ENCODE measurements around the gene MFSD12.

Gene MFSD12

DNA sequence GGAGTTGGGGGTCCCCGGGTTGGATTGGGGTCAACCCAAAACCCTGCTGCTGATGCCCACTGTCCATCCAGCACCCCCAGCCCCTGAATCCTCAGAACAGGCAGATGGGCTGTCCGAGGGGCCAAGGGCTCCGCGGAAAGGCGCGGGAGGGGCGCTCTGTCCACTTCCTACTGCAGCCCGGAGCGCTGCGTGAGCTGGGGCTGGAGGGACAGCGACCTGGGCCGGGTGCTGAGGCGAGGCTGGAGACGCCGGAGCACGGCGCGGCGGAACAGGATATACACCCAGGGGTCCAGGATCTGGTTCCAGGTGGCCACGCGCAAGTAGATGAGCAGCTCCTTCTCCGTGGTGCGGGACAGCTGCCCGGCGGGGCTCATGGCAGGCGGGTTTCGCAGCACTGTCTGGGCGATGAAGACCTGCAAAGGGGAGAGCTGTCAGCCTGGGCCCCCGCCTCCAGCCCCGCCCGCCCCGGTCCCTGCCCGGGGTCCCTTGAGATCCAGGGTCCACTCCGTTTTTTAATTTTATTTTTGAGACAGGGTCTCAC lies 38.2 kb upstream of the MFSD12 start:
- no peak for ATAC-seq
- TF ChIP-seq ZNF8 (CRISPR knock-in tag; IDR thresholded peaks at IDR 0.05): no peak
- no peak for TF ChIP-seq CSDC2 (CRISPR knock-in tag; IDR thresholded peaks at IDR 0.05)
- no peak for TF ChIP-seq ESRRG (CRISPR knock-in tag; IDR thresholded peaks at IDR 0.05)
- TF ChIP-seq, protein P1, sequence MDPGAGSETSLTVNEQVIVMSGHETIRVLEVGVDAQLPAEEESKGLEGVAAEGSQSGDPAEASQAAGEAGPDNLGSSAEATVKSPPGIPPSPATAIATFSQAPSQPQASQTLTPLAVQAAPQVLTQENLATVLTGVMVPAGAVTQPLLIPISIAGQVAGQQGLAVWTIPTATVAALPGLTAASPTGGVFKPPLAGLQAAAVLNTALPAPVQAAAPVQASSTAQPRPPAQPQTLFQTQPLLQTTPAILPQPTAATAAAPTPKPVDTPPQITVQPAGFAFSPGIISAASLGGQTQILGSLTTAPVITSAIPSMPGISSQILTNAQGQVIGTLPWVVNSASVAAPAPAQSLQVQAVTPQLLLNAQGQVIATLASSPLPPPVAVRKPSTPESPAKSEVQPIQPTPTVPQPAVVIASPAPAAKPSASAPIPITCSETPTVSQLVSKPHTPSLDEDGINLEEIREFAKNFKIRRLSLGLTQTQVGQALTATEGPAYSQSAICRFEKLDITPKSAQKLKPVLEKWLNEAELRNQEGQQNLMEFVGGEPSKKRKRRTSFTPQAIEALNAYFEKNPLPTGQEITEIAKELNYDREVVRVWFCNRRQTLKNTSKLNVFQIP (CRISPR knock-in tag; IDR thresholded peaks at IDR 0.05; ENCODE audit: borderline replicate concordance, low read depth): no peak
- no peak for TF ChIP-seq ISL1 (CRISPR knock-in tag; IDR thresholded peaks at IDR 0.05)
- no peak for TF ChIP-seq TOX (CRISPR knock-in tag; IDR thresholded peaks at IDR 0.05; ENCODE audit: borderline replicate concordance)
- TF ChIP-seq PPARA (CRISPR knock-in tag; IDR thresholded peaks at IDR 0.05; ENCODE audit: borderline replicate concordance): no peak
- TF ChIP-seq, protein P2, sequence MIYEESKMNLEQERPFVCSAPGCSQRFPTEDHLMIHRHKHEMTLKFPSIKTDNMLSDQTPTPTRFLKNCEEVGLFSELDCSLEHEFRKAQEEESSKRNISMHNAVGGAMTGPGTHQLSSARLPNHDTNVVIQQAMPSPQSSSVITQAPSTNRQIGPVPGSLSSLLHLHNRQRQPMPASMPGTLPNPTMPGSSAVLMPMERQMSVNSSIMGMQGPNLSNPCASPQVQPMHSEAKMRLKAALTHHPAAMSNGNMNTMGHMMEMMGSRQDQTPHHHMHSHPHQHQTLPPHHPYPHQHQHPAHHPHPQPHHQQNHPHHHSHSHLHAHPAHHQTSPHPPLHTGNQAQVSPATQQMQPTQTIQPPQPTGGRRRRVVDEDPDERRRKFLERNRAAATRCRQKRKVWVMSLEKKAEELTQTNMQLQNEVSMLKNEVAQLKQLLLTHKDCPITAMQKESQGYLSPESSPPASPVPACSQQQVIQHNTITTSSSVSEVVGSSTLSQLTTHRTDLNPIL (CRISPR knock-in tag; IDR thresholded peaks at IDR 0.05; ENCODE audit: low read depth): no peak
- TF ChIP-seq, protein P3, sequence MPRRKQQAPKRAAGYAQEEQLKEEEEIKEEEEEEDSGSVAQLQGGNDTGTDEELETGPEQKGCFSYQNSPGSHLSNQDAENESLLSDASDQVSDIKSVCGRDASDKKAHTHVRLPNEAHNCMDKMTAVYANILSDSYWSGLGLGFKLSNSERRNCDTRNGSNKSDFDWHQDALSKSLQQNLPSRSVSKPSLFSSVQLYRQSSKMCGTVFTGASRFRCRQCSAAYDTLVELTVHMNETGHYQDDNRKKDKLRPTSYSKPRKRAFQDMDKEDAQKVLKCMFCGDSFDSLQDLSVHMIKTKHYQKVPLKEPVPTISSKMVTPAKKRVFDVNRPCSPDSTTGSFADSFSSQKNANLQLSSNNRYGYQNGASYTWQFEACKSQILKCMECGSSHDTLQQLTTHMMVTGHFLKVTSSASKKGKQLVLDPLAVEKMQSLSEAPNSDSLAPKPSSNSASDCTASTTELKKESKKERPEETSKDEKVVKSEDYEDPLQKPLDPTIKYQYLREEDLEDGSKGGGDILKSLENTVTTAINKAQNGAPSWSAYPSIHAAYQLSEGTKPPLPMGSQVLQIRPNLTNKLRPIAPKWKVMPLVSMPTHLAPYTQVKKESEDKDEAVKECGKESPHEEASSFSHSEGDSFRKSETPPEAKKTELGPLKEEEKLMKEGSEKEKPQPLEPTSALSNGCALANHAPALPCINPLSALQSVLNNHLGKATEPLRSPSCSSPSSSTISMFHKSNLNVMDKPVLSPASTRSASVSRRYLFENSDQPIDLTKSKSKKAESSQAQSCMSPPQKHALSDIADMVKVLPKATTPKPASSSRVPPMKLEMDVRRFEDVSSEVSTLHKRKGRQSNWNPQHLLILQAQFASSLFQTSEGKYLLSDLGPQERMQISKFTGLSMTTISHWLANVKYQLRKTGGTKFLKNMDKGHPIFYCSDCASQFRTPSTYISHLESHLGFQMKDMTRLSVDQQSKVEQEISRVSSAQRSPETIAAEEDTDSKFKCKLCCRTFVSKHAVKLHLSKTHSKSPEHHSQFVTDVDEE (CRISPR knock-in tag; IDR thresholded peaks at IDR 0.05): no peak
- no peak for TF ChIP-seq ZNF565 (CRISPR knock-in tag; conservative IDR thresholded peaks at IDR 0.05; ENCODE audit: low read depth)
- TF ChIP-seq, protein P4, sequence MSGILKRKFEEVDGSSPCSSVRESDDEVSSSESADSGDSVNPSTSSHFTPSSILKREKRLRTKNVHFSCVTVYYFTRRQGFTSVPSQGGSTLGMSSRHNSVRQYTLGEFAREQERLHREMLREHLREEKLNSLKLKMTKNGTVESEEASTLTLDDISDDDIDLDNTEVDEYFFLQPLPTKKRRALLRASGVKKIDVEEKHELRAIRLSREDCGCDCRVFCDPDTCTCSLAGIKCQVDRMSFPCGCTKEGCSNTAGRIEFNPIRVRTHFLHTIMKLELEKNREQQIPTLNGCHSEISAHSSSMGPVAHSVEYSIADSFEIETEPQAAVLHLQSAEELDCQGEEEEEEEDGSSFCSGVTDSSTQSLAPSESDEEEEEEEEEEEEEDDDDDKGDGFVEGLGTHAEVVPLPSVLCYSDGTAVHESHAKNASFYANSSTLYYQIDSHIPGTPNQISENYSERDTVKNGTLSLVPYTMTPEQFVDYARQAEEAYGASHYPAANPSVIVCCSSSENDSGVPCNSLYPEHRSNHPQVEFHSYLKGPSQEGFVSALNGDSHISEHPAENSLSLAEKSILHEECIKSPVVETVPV (CRISPR knock-in tag; IDR thresholded peaks at IDR 0.05): no peak
- TF ChIP-seq TCF4 (CRISPR knock-in tag; IDR thresholded peaks at IDR 0.05; ENCODE audit: borderline replicate concordance): no peak

DNA sequence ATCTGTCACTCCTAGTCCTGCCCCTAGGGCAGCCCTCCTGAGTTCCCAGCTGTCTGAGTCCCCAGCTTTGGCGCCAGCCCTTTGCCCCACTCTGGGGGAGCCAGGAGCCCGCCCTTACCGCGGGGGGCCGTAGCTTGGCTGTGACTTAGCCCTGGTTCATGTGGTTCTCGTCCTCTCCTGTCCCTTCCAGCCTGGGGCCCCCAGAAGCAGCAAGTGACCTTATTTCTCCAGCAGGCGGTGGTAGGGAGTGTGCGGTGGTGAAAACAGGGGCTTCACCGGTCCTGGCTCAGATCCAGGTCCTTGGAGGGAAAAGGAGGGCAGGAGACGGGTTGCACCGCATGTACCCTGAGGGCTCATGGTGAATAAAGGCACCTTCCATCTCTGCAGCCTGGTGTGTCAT lies 35.8 kb upstream of the MFSD12 start:
- TF ChIP-seq ZFP3 (CRISPR knock-in tag; IDR thresholded peaks at IDR 0.05) (no peak), ZNF70 (CRISPR knock-in tag; IDR thresholded peaks at IDR 0.05) (no peak), SNAI2 (CRISPR knock-in tag; IDR thresholded peaks at IDR 0.05) (no peak), GLIS3 (CRISPR knock-in tag; IDR thresholded peaks at IDR 0.05) (no peak), ZC3H10 (CRISPR knock-in tag; IDR thresholded peaks at IDR 0.05) (no peak), BACH2 (CRISPR knock-in tag; IDR thresholded peaks at IDR 0.05; ENCODE audit: borderline replicate concordance) (no peak), OSR1 (CRISPR knock-in tag; IDR thresholded peaks at IDR 0.05) (no peak), RARB (CRISPR knock-in tag; IDR thresholded peaks at IDR 0.05) (no peak), CSDC2 (CRISPR knock-in tag; IDR thresholded peaks at IDR 0.05) (no peak), ARNTL (CRISPR knock-in tag; IDR thresholded peaks at IDR 0.05; ENCODE audit: borderline replicate concordance, low read depth) (no peak), TCF4 (CRISPR knock-in tag; IDR thresholded peaks at IDR 0.05; ENCODE audit: borderline replicate concordance) (no peak)
- TF ChIP-seq, protein P1 (CRISPR knock-in tag; IDR thresholded peaks at IDR 0.05; ENCODE audit: borderline replicate concordance, low read depth): no peak
- TF ChIP-seq, protein P3 (CRISPR knock-in tag; IDR thresholded peaks at IDR 0.05): no peak
- TF ChIP-seq, protein P4 (CRISPR knock-in tag; IDR thresholded peaks at IDR 0.05): no peak
- no peak for ATAC-seq

Data from SK-N-SH treated with all-trans-retinoic acid at 6 μM for 48 hours (cell line).